ENCODE data around the gene NT5M.

DNA sequence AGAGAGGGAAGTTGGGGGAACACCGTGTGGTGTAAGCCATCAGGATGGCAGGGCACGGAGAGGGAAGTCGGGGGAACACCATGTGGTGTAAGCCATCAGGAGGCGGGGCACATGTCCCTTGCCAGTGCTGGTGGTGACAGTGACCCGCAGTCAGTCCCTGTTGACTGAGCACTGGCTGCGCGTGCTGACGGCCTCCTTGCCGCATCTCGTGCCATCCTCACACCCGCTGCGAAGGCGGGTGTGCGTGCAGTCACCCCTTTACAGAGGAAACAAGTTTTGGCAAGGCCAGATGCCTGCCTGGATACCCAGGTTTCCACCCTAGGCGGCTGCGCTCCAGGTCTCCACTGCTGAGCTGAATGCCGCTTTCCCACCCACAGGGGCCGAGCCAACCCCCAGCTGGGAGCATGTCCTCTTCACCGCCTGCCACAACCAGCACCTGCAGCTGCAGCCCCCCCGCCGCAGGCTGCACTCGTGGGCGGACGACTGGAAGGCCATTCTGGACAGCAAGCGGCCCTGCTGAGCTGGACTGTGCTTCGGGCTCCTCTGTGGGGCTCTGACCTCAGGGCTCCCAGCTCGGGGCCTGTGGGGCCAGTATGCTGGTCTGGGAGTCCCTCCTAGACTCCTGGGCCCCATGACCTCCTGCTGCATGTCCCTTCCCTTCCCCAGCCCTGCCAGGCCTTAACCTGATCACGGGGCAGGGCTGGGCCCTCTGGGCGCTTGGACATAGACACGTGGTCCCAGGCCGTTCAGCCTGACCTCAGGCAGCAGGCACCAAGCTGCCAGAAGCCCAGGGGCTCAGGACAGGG lies 43.5 kb downstream of the NT5M start:
- TF ChIP-seq, protein P1, sequence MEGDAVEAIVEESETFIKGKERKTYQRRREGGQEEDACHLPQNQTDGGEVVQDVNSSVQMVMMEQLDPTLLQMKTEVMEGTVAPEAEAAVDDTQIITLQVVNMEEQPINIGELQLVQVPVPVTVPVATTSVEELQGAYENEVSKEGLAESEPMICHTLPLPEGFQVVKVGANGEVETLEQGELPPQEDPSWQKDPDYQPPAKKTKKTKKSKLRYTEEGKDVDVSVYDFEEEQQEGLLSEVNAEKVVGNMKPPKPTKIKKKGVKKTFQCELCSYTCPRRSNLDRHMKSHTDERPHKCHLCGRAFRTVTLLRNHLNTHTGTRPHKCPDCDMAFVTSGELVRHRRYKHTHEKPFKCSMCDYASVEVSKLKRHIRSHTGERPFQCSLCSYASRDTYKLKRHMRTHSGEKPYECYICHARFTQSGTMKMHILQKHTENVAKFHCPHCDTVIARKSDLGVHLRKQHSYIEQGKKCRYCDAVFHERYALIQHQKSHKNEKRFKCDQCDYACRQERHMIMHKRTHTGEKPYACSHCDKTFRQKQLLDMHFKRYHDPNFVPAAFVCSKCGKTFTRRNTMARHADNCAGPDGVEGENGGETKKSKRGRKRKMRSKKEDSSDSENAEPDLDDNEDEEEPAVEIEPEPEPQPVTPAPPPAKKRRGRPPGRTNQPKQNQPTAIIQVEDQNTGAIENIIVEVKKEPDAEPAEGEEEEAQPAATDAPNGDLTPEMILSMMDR (IDR thresholded peaks at IDR 0.05; ENCODE audit: insufficient read depth, low read length, poor library complexity, severe bottlenecking) = no peak
- TF ChIP-seq EZH2phosphoT487 (conservative IDR thresholded peaks at IDR 0.05; ENCODE audit: low read length) = no peak
